Liver (tissue), 9 donors: ENCODE measurements around the gene UBL4A. TPM values are rescaled to one million over a fixed set of nuclear protein-coding genes. Genes with fewer than 3 reads are reported as not detected.

Experiments used
- DNase-seq: peaks from one replicate; pipeline ENCODE4 v3.0.0-alpha.2; 2017; ENCODE audit warnings: low spot score
- H3K27ac ChIP-seq, 2 donors: one replicate each; pipeline ENCODE4 v1.7.0; 2013; ENCODE audit warnings: inconsistent platforms in 2 of 2, low read length in 2 of 2, control low read depth in 1 of 2, low read depth in 1 of 2, mild to moderate bottlenecking in 1 of 2
- H3K27me3 ChIP-seq, 4 donors: one replicate each; pipeline versions ENCODE4 v1.6.1 to v1.7.0; 2013; ENCODE audit warnings: low read length in 3 of 4, inconsistent platforms in 1 of 4, mild to moderate bottlenecking in 1 of 4, moderate library complexity in 1 of 4; ENCODE audit not compliant: control insufficient read depth in 4 of 4, insufficient read depth in 4 of 4
- H3K36me3 ChIP-seq, 4 donors: one replicate each; pipeline versions ENCODE4 v1.6.1 to v1.7.0; 2013; ENCODE audit warnings: low read length in 3 of 4, mild to moderate bottlenecking in 3 of 4, low read depth in 1 of 4, moderate library complexity in 1 of 4; ENCODE audit not compliant: control insufficient read depth in 4 of 4, insufficient read depth in 3 of 4
- H3K4me1 ChIP-seq, 4 donors: one replicate each; pipeline versions ENCODE4 v1.6.1 to v1.7.0; 2013; ENCODE audit warnings: low read length in 3 of 4, mild to moderate bottlenecking in 3 of 4, moderate library complexity in 1 of 4; ENCODE audit not compliant: control insufficient read depth in 4 of 4, insufficient read depth in 4 of 4
- H3K4me3 ChIP-seq, 3 donors: one replicate each; pipeline versions ENCODE4 v1.6.1 to v1.7.0; 2013; ENCODE audit warnings: low read length in 3 of 3, control low read depth in 1 of 3, low read depth in 1 of 3, mild to moderate bottlenecking in 1 of 3
- H3K9ac ChIP-seq, 2 donors: one replicate each; pipeline ENCODE4 v1.7.0; 2013; ENCODE audit warnings: low read length in 2 of 2, mild to moderate bottlenecking in 2 of 2, moderate library complexity in 2 of 2, control low read depth in 1 of 2, low read depth in 1 of 2
- H3K9me3 ChIP-seq, 4 donors: one replicate each; pipeline versions ENCODE4 v1.6.1 to v1.7.0; 2013; ENCODE audit warnings: low read length in 3 of 4; ENCODE audit not compliant: control insufficient read depth in 4 of 4
- ATF3 ChIP-seq: IDR thresholded peaks from 2 replicates; pipeline ENCODE4 v1.6.1; 2016; ENCODE audit warnings: antibody characterized with exemption
- EGR1 ChIP-seq, 2 donors: IDR thresholded peaks; 2 replicates each; pipeline ENCODE4 v1.6.1; 2016 to 2018; ENCODE audit warnings: antibody characterized with exemption in 2 of 2, low read depth in 2 of 2
- FOXA1 ChIP-seq: IDR thresholded peaks from 2 replicates; pipeline ENCODE4 v1.6.1; 2016; ENCODE audit warnings: antibody characterized with exemption
- GABPA ChIP-seq, 2 donors: IDR thresholded peaks in 1 of 2; conservative IDR thresholded peaks in 1 of 2; 2 replicates each; pipeline ENCODE4 v1.6.1; 2016; ENCODE audit warnings: antibody characterized with exemption in 2 of 2, mild to moderate bottlenecking in 1 of 2, moderate library complexity in 1 of 2
- HNF4A ChIP-seq, 2 donors: conservative IDR thresholded peaks; 2 replicates each; pipeline ENCODE4 v1.6.1; 2016; ENCODE audit warnings: antibody characterized with exemption in 2 of 2, mild to moderate bottlenecking in 2 of 2
- HNF4G ChIP-seq: IDR thresholded peaks from 2 replicates; pipeline ENCODE4 v1.6.1; 2016; ENCODE audit warnings: antibody characterized with exemption
- JUND ChIP-seq, 2 donors: IDR thresholded peaks; 2 replicates each; pipeline ENCODE4 v1.6.1; 2016; ENCODE audit warnings: antibody characterized with exemption in 2 of 2
- MAX ChIP-seq: IDR thresholded peaks from 2 replicates; pipeline ENCODE4 v1.6.1; 2016; ENCODE audit warnings: antibody characterized with exemption
- TAF1 ChIP-seq: conservative IDR thresholded peaks from 2 replicates; pipeline ENCODE4 v1.6.1; 2016; ENCODE audit warnings: antibody characterized with exemption, mild to moderate bottlenecking
- YY1 ChIP-seq: IDR thresholded peaks from 2 replicates; pipeline ENCODE4 v1.6.1; 2016; ENCODE audit warnings: antibody characterized with exemption, mild to moderate bottlenecking
- WGBS: extraction: QIAGEN DNeasy Blood & Tissue Kit; methylation state at CpG from one replicate; pipeline ENCODE4 v1.1.7; 2013; 5-methylcytosine and 5-hydroxymethylcytosine counted together
- polyA plus RNA-seq, 2 donors: library from polyadenylated mRNA; stranded (reverse) in 1 of 2; unstranded in 1 of 2; fragments of 200-250 nt in 1 of 2; fragments of >200 nt in 1 of 2; fragmentation: Nextera tagmentation in 1 of 2; extraction: Ambion mirVana in 1 of 2; gene quantifications; one replicate each; pipeline versions ENCODE4 v1.2.1 to v1.2.3, GENCODE V29; 2013 to 2015
- total RNA-seq, 2 donors: library from RNA; depleted of rRNA; stranded (reverse); fragments of >200 nt; gene quantifications; one replicate each; pipeline ENCODE4 v1.2.3, GENCODE V29; 2014
- TF ChIP-seq, protein P1 (sequence below): IDR thresholded peaks from 2 replicates; pipeline ENCODE4 v1.6.1; 2016; ENCODE audit warnings: antibody characterized with exemption, mild to moderate bottlenecking
- donor health status: healthy.
- donor health status: healthy.
- donor health status: healthy.
- donor health status: healthy.
- donor health status: healthy.

Gene UBL4A
- total and polyA plus RNA-seq, 4 donors: 13.9 to 22.2 (median 20.8) TPM

DNA sequence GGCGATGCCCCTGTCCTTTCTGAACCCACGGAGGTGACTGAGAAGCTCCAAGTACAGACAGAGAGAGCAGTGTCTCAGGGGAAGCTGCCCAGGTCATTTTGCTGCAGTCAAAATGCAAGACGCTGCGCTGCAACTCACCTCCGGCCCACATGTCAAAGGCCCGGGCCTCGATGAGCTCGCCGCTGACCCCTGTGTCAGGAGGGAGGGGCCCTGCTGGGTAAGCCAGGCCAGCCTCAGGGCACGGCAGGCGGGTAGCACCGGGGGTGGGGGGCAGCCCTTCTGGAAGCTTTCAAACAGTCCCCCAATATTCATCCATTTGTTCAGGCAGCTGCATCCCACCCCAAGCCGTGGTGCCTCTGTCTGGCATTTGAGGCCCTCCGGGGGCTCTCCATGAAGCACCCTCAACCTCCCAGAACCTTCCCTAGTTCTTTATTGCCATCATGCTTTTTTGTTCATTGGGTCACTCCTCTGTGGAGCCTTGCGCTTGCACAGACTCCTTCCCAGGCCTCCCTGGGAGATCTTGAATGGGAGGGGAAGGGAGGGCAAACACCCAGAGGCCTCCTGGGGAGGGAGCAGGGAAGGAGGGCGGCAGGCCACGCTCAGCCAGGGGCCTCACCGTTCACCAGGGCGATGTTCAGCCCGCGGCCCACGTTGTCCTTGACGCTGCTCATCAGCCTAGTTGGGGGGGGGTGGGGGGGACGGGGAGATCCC is 21.4 kb upstream of the UBL4A start:
- no peak for DNase-seq
- no peak overlapping the region for H3K27ac ChIP-seq
- H3K4me1 ChIP-seq: peaks cover 0 to 4% (median 1%) of the 10 kb centered on the region in 4 donors
- no peak overlapping the region for H3K9ac ChIP-seq
- peaks cover 0 to 3% (median 0%) of the 10 kb centered on the region in 4 donors for H3K9me3 ChIP-seq
- TF ChIP-seq MAX (no peak), JUND (IDR thresholded peaks at IDR 0.05) (no peak), GABPA (IDR thresholded peaks at IDR 0.05 in 1 of 2, conservative IDR thresholded peaks at IDR 0.05 in 1 of 2) (no peak), ATF3 (no peak), YY1 (no peak), TAF1 (no peak), EGR1 (IDR thresholded peaks at IDR 0.05; ENCODE audit: low read depth in 2 of 2) (no peak), HNF4A (conservative IDR thresholded peaks at IDR 0.05) (no peak), FOXA1 (no peak)
- TF ChIP-seq, protein P1, sequence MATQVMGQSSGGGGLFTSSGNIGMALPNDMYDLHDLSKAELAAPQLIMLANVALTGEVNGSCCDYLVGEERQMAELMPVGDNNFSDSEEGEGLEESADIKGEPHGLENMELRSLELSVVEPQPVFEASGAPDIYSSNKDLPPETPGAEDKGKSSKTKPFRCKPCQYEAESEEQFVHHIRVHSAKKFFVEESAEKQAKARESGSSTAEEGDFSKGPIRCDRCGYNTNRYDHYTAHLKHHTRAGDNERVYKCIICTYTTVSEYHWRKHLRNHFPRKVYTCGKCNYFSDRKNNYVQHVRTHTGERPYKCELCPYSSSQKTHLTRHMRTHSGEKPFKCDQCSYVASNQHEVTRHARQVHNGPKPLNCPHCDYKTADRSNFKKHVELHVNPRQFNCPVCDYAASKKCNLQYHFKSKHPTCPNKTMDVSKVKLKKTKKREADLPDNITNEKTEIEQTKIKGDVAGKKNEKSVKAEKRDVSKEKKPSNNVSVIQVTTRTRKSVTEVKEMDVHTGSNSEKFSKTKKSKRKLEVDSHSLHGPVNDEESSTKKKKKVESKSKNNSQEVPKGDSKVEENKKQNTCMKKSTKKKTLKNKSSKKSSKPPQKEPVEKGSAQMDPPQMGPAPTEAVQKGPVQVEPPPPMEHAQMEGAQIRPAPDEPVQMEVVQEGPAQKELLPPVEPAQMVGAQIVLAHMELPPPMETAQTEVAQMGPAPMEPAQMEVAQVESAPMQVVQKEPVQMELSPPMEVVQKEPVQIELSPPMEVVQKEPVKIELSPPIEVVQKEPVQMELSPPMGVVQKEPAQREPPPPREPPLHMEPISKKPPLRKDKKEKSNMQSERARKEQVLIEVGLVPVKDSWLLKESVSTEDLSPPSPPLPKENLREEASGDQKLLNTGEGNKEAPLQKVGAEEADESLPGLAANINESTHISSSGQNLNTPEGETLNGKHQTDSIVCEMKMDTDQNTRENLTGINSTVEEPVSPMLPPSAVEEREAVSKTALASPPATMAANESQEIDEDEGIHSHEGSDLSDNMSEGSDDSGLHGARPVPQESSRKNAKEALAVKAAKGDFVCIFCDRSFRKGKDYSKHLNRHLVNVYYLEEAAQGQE: no peak
- H3K27me3 ChIP-seq: no peaks in the 10 kb centered on the region
- peaks cover 4 to 26% (median 5%) of the 10 kb centered on the region in 4 donors for H3K36me3 ChIP-seq
- H3K4me3 ChIP-seq: no peak overlapping the region
- WGBS: 92% methylated on average over 24 of the region's 24 CpGs

DNA sequence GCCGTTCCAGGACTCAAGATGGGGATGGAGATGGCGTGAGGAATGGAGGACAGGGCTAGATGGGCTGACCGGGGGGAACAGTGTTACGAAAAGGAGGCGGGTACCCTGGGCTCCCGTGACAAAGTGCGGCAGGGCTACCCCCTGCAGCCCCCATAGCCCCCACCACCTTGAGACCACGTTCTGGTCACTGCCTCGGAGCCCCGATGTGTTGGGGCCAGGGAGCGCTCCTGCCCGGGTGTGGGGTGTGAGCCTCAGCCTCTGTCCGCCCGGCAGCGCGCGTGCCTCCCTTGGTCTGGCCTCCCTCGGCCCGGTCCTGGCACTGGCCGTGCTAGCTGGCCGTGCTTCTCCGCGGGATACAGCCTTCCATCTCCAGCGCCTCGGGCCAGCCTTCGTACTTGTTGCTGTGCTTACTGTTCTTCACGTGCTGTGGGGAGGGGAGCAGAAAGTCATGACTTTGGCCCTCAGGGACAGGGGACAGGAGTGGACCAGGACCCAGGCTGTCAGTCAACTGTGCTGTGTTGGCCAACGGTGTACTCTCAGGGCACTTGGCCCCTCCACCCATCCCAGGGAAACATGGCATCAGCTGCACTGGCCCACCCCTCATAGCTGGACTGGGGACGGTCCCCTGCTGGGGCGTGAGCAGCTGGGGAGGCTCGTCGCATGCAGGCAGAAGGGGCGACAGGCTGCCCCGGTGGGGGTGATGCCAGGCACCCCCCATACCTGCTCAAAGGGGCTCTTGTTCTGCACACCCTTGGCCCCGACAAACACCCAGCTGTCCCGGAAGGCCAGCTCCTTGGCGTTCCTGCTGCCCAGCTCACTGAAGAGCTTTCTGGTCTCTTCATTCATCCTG is 20.3 kb upstream of the UBL4A start:
- peaks cover 4 to 25% (median 5%) of the 10 kb centered on the region in 4 donors for H3K36me3 ChIP-seq
- H3K27ac ChIP-seq: no peak overlapping the region
- no peaks in the 10 kb centered on the region for H3K4me1 ChIP-seq
- 97% methylated on average over 37 of the region's 37 CpGs for WGBS
- no peaks in the 10 kb centered on the region for H3K27me3 ChIP-seq
- peaks cover 0 to 3% (median 0%) of the 10 kb centered on the region in 4 donors for H3K9me3 ChIP-seq
- no peak overlapping the region for H3K4me3 ChIP-seq
- DNase-seq: no peak
- H3K9ac ChIP-seq: no peak overlapping the region
- TF ChIP-seq HNF4A (conservative IDR thresholded peaks at IDR 0.05): no peak
- no peak for TF ChIP-seq JUND (IDR thresholded peaks at IDR 0.05)
- no peak for TF ChIP-seq FOXA1

DNA sequence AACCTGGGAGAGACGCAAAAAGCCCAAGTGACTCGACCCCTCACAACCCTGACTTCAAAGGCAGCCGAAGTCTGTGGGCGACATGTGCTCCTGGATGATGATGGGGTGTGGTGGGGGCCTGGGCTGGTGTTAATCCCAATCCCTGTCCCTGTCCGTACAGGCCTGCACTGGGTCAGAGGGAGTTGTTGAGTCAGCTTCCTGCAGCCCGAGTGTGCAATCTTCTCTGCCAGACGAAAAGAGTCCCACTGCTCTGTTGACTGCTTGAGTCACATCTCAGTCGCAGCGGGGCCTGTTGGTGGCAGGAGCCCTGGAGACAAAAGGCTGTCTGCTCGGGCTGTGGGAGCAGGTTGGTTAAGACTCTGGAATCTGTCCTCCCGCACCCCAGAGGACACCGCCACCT is 19.3 kb upstream of the UBL4A start:
- Histone ChIP-seq H3K27me3 (no peaks in the 10 kb centered on the region), H3K27ac (no peak overlapping the region), H3K9ac (no peak overlapping the region), H3K9me3 (peaks cover 0 to 3% (median 0%) of the 10 kb centered on the region in 4 donors), H3K4me3 (no peak overlapping the region), H3K36me3 (peaks cover 4 to 24% (median 5%) of the 10 kb centered on the region in 4 donors), H3K4me1 (no peaks in the 10 kb centered on the region)
- TF ChIP-seq HNF4G (no peak), GABPA (IDR thresholded peaks at IDR 0.05 in 1 of 2, conservative IDR thresholded peaks at IDR 0.05 in 1 of 2) (no peak)
- no peak for DNase-seq
- WGBS: 89% methylated on average over 12 of the region's 12 CpGs
